ENCODE data around the gene CFAP20DC. TPM values are rescaled to one million over a fixed set of nuclear protein-coding genes. Genes with fewer than 3 reads are reported as not detected.
"Not testable (repeated sequence)": the region's sequence is repeated elsewhere in the genome, so short reads cannot be mapped to it uniquely, and the experiment has no call there.

The CFAP20DC gene
- total RNA-seq, 1 donor from 2014 or later, result 1.6 TPM

GRCh38 chr3:59074764-59075163 lies 24.9 kb upstream of the CFAP20DC start:
- Histone ChIP-seq H3K27ac (ENCODE audit: low read depth, low read length) (no peak overlapping the region), H3K4me1 (ENCODE audit: control insufficient read depth in 3 of 3, insufficient read depth in 3 of 3, low read length in 3 of 3) (no peaks in the 10 kb centered on the region), H3K27me3 (ENCODE audit: control insufficient read depth in 3 of 3, insufficient read depth in 3 of 3, low read length in 3 of 3) (no peaks in the 10 kb centered on the region), H3K9me3 (ENCODE audit: control insufficient read depth in 3 of 3, low read length in 3 of 3) (no peaks in the 10 kb centered on the region), H3K9ac (ENCODE audit: low read depth in 1 of 3, low read length in 3 of 3) (no peak overlapping the region), H3K36me3 (ENCODE audit: control insufficient read depth in 3 of 3, insufficient read depth in 3 of 3, low read length in 3 of 3) (no peaks in the 10 kb centered on the region), H3K4me3 (ENCODE audit: low read length in 3 of 3) (no peak overlapping the region)

- no peaks in the 10 kb centered on the region for H3K27me3 ChIP-seq (ENCODE audit: control insufficient read depth in 3 of 3, insufficient read depth in 3 of 3, low read length in 3 of 3)
- H3K36me3 ChIP-seq (ENCODE audit: control insufficient read depth in 3 of 3, insufficient read depth in 3 of 3, low read length in 3 of 3), result no peaks in the 10 kb centered on the region
- no peaks in the 10 kb centered on the region for H3K9me3 ChIP-seq (ENCODE audit: control insufficient read depth in 3 of 3, low read length in 3 of 3)
- H3K9ac ChIP-seq (ENCODE audit: low read depth in 1 of 3, low read length in 3 of 3), result no peak overlapping the region
- no peak overlapping the region for H3K27ac ChIP-seq (ENCODE audit: low read depth, low read length)
- H3K4me1 ChIP-seq (ENCODE audit: control insufficient read depth in 3 of 3, insufficient read depth in 3 of 3, low read length in 3 of 3), result no peaks in the 10 kb centered on the region
- H3K4me3 ChIP-seq (ENCODE audit: low read length in 3 of 3), result no peak overlapping the region
Measured at GRCh38 chr3:59072681-59073080, 22.9 kb upstream of the CFAP20DC start.

GRCh38 chr3:59069838-59070237 lies 20.0 kb upstream of the CFAP20DC start:
- Histone ChIP-seq H3K27ac (ENCODE audit: low read depth, low read length) (no peak overlapping the region), H3K4me3 (ENCODE audit: low read length in 3 of 3) (no peak overlapping the region), H3K9me3 (ENCODE audit: control insufficient read depth in 3 of 3, low read length in 3 of 3) (no peaks in the 10 kb centered on the region), H3K36me3 (ENCODE audit: control insufficient read depth in 3 of 3, insufficient read depth in 3 of 3, low read length in 3 of 3) (no peaks in the 10 kb centered on the region), H3K4me1 (ENCODE audit: control insufficient read depth in 3 of 3, insufficient read depth in 3 of 3, low read length in 3 of 3) (no peaks in the 10 kb centered on the region), H3K27me3 (ENCODE audit: control insufficient read depth in 3 of 3, insufficient read depth in 3 of 3, low read length in 3 of 3) (no peaks in the 10 kb centered on the region), H3K9ac (ENCODE audit: low read depth in 1 of 3, low read length in 3 of 3) (no peak overlapping the region)

- Histone ChIP-seq H3K27me3 (ENCODE audit: control insufficient read depth in 3 of 3, insufficient read depth in 3 of 3, low read length in 3 of 3) (no peaks in the 10 kb centered on the region), H3K4me3 (ENCODE audit: low read length in 3 of 3) (no peak overlapping the region), H3K27ac (ENCODE audit: low read depth, low read length) (no peak overlapping the region), H3K4me1 (ENCODE audit: control insufficient read depth in 3 of 3, insufficient read depth in 3 of 3, low read length in 3 of 3) (no peaks in the 10 kb centered on the region), H3K9me3 (ENCODE audit: control insufficient read depth in 3 of 3, low read length in 3 of 3) (peaks cover 0 to 3% (median 0%) of the 10 kb centered on the region in 3 donors), H3K36me3 (ENCODE audit: control insufficient read depth in 3 of 3, insufficient read depth in 3 of 3, low read length in 3 of 3) (no peaks in the 10 kb centered on the region), H3K9ac (ENCODE audit: low read depth in 1 of 3, low read length in 3 of 3) (no peak overlapping the region)
Measured at GRCh38 chr3:59065240-59065639, 15.4 kb upstream of the CFAP20DC start.

GRCh38 chr3:59064728-59065127 lies 14.9 kb upstream of the CFAP20DC start:
- H3K4me1 ChIP-seq (ENCODE audit: control insufficient read depth in 3 of 3, insufficient read depth in 3 of 3, low read length in 3 of 3), result no peaks in the 10 kb centered on the region
- H3K4me3 ChIP-seq (ENCODE audit: low read length in 3 of 3), result no peak overlapping the region
- H3K9ac ChIP-seq (ENCODE audit: low read depth in 1 of 3, low read length in 3 of 3), result no peak overlapping the region
- no peaks in the 10 kb centered on the region for H3K36me3 ChIP-seq (ENCODE audit: control insufficient read depth in 3 of 3, insufficient read depth in 3 of 3, low read length in 3 of 3)
- H3K9me3 ChIP-seq (ENCODE audit: control insufficient read depth in 3 of 3, low read length in 3 of 3), result peaks cover 0 to 3% (median 0%) of the 10 kb centered on the region in 3 donors
- no peaks in the 10 kb centered on the region for H3K27me3 ChIP-seq (ENCODE audit: control insufficient read depth in 3 of 3, insufficient read depth in 3 of 3, low read length in 3 of 3)
- H3K27ac ChIP-seq (ENCODE audit: low read depth, low read length), result no peak overlapping the region

DNA sequence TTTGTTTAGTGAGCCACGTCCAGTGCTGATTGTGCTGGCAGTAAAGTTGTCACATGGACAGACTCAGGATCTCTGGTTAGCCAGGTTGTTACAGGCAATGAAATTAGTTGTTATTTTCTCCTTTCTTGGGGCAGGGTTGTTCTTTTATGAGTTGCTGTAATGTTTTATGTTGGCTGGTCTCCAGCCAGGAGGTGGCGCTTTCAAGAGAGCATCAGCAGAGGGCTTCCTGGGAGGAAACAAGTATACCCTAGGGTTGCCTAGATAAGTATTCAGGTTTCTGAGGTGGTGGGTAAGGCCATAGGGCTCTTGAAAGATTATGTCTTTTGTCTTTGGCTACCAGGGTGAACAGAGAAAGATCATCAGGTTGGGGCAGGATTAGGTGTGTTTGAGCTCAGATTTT lies 14.5 kb upstream of the CFAP20DC start:
- Histone ChIP-seq H3K9me3 (ENCODE audit: control insufficient read depth in 3 of 3, low read length in 3 of 3) (peaks cover 0 to 3% (median 0%) of the 10 kb centered on the region in 3 donors), H3K9ac (ENCODE audit: low read depth in 1 of 3, low read length in 3 of 3) (no peak overlapping the region), H3K36me3 (ENCODE audit: control insufficient read depth in 3 of 3, insufficient read depth in 3 of 3, low read length in 3 of 3) (no peaks in the 10 kb centered on the region), H3K27ac (ENCODE audit: low read depth, low read length) (no peak overlapping the region), H3K4me1 (ENCODE audit: control insufficient read depth in 3 of 3, insufficient read depth in 3 of 3, low read length in 3 of 3) (no peaks in the 10 kb centered on the region), H3K27me3 (ENCODE audit: control insufficient read depth in 3 of 3, insufficient read depth in 3 of 3, low read length in 3 of 3) (no peaks in the 10 kb centered on the region), H3K4me3 (ENCODE audit: low read length in 3 of 3) (no peak overlapping the region)

DNA sequence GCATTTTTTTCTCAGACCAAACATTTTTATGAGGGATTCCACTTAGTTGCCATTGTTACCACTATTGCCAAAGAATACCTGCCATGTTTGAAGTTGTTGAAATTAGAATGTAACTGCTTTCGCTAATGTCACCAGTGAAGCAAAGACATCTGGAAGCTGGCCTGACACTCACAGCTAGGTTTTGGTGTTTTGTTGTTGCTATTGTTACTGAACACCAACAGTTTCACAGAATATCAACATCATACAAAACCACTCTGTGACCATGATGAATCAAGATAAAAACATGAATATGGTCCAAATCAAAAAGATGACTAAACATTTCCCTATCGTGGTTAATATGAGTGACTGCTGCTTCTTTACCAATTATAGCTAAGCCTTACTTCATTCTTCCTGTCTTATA lies 6.9 kb upstream of the CFAP20DC start:
- Histone ChIP-seq H3K36me3 (ENCODE audit: control insufficient read depth in 3 of 3, insufficient read depth in 3 of 3, low read length in 3 of 3) (no peaks in the 10 kb centered on the region), H3K9me3 (ENCODE audit: control insufficient read depth in 3 of 3, low read length in 3 of 3) (no peaks in the 10 kb centered on the region), H3K27me3 (ENCODE audit: control insufficient read depth in 3 of 3, insufficient read depth in 3 of 3, low read length in 3 of 3) (no peaks in the 10 kb centered on the region), H3K27ac (ENCODE audit: low read depth, low read length) (no peak overlapping the region), H3K4me3 (ENCODE audit: low read length in 3 of 3) (no peak overlapping the region), H3K4me1 (ENCODE audit: control insufficient read depth in 3 of 3, insufficient read depth in 3 of 3, low read length in 3 of 3) (no peaks in the 10 kb centered on the region), H3K9ac (ENCODE audit: low read depth in 1 of 3, low read length in 3 of 3) (no peak overlapping the region)

DNA sequence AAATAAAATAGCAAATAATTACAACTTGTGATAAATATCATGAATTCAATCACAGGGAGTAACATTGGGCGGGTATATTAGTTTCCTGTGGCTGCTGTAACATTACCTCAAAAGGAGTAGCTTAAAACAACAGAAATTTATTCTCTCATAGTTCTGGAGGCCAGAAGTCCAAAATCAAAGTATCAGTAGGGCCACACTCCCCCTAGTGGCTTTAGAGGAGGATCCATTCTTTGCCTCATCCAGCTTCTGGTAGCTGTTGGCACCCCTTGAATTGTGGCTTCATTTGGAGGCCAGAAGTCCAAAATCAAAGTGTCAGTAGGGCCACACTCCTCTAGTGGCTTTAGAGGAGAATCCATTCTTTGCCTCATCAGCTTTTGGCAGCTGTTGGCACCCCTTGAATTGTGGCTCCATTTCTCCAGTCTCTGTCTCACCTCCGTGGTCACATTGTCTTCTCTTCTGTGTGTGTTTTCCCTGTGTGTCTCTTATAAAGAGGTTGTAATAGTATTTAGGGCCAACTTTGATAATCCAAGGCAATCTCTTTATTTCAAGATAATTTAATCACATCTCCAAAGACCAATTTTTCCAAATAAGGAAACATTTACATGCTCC lies 3.1 kb upstream of the CFAP20DC start:
- Histone ChIP-seq H3K36me3 (ENCODE audit: control insufficient read depth in 3 of 3, insufficient read depth in 3 of 3, low read length in 3 of 3) (no peaks in the 10 kb centered on the region), H3K9ac (ENCODE audit: low read depth in 1 of 3, low read length in 3 of 3) (no peak overlapping the region), H3K9me3 (ENCODE audit: control insufficient read depth in 3 of 3, low read length in 3 of 3) (no peaks in the 10 kb centered on the region), H3K4me1 (ENCODE audit: control insufficient read depth in 3 of 3, insufficient read depth in 3 of 3, low read length in 3 of 3) (no peaks in the 10 kb centered on the region), H3K27me3 (ENCODE audit: control insufficient read depth in 3 of 3, insufficient read depth in 3 of 3, low read length in 3 of 3) (no peaks in the 10 kb centered on the region), H3K27ac (ENCODE audit: low read depth, low read length) (no peak overlapping the region), H3K4me3 (ENCODE audit: low read length in 3 of 3) (no peak overlapping the region)

DNA sequence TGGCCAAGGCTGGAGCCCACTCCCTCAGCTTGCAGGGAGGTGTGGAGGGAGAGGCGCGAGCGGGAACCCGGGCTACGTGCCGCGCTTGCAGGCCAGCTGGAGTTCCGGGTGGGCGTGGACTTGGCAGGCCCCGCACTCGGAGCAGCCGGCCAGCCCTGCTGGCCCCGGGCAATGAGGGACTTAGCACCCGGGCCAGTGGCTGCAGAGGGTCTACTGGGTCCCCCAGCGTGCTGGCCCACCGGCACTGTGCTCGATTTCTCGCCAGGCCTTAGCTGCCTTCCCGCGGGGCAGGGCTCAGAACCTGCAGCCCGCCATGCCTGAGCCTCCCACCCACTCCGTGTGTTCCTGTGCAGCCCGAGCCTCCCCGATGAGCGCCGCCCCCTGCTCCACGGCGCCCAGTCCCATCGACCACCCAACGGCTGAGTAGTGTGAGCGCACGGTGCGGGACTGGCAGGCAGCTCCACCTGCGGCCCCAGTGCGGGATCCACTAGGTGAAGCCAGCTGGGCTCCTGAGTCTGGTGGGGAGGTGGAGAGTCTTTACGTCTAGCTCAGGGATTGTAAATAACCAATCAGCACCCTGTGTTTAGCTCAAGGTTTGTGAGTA lies 1.1 kb upstream of the CFAP20DC start:
- not testable (repeated sequence) for H3K27ac ChIP-seq (ENCODE audit: low read depth, low read length); H3K36me3 ChIP-seq (ENCODE audit: control insufficient read depth in 3 of 3, insufficient read depth in 3 of 3, low read length in 3 of 3); H3K9ac ChIP-seq (ENCODE audit: low read depth in 1 of 3, low read length in 3 of 3); H3K9me3 ChIP-seq (ENCODE audit: control insufficient read depth in 3 of 3, low read length in 3 of 3); H3K4me1 ChIP-seq (ENCODE audit: control insufficient read depth in 3 of 3, insufficient read depth in 3 of 3, low read length in 3 of 3); H3K4me3 ChIP-seq (ENCODE audit: low read length in 3 of 3); H3K27me3 ChIP-seq (ENCODE audit: control insufficient read depth in 3 of 3, insufficient read depth in 3 of 3, low read length in 3 of 3)

- Histone ChIP-seq H3K27ac (ENCODE audit: low read depth, low read length) (no peak overlapping the region), H3K36me3 (ENCODE audit: control insufficient read depth in 3 of 3, insufficient read depth in 3 of 3, low read length in 3 of 3) (no peaks in the 10 kb centered on the region), H3K9ac (ENCODE audit: low read depth in 1 of 3, low read length in 3 of 3) (no peak overlapping the region), H3K9me3 (ENCODE audit: control insufficient read depth in 3 of 3, low read length in 3 of 3) (no peaks in the 10 kb centered on the region), H3K27me3 (ENCODE audit: control insufficient read depth in 3 of 3, insufficient read depth in 3 of 3, low read length in 3 of 3) (no peaks in the 10 kb centered on the region), H3K4me1 (ENCODE audit: control insufficient read depth in 3 of 3, insufficient read depth in 3 of 3, low read length in 3 of 3) (no peaks in the 10 kb centered on the region), H3K4me3 (ENCODE audit: low read length in 3 of 3) (no peak overlapping the region)
Measured at GRCh38 chr3:59046839-59047238, 3.0 kb downstream of the CFAP20DC start.

All from skeletal muscle tissue (tissue), 4 donors.